Muscle of leg (tissue), 16 donors: ENCODE measurements around the gene TGFBR2. TPM values are rescaled to one million over a fixed set of nuclear protein-coding genes. Genes with fewer than 3 reads are reported as not detected.

Experiments
- DNase-seq: peaks from one replicate; pipeline ENCODE4 v3.0.0; 2013
- H3K27ac ChIP-seq: one replicate; pipeline ENCODE4 v1.5.1; 2013; ENCODE audit warnings: mild to moderate bottlenecking, low read length, control low read depth
- H3K27me3 ChIP-seq: one replicate; pipeline ENCODE4 v1.6.1; 2013; ENCODE audit warnings: low read length; ENCODE audit not compliant: control insufficient read depth, insufficient read depth
- H3K36me3 ChIP-seq: one replicate; pipeline ENCODE4 v1.6.1; 2013; ENCODE audit warnings: low read length; ENCODE audit not compliant: control insufficient read depth, insufficient read depth
- H3K4me1 ChIP-seq: one replicate; pipeline ENCODE4 v1.6.1; 2013; ENCODE audit warnings: low read length; ENCODE audit not compliant: control insufficient read depth, insufficient read depth
- H3K4me3 ChIP-seq: one replicate; pipeline ENCODE4 v1.5.1; 2013; ENCODE audit warnings: low read length, control low read depth
- H3K9me3 ChIP-seq: replicated peaks from 2 replicates; pipeline ENCODE4 v1.6.1; 2013; ENCODE audit warnings: low read depth, low read length; ENCODE audit not compliant: control insufficient read depth
- WGBS: methylation state at CpG from one replicate; pipeline ENCODE4 v1.1.5; 2013; ENCODE audit warnings: missing lambda C conversion rate; ENCODE audit not compliant: insufficient coverage; 5-methylcytosine and 5-hydroxymethylcytosine counted together
- long read RNA-seq, 11 donors: transcript quantifications; one replicate each; lab custom pipeline, GENCODE V29; 2026
- polyA plus RNA-seq, 8 donors: library from polyadenylated mRNA; unstranded; fragments of 120-200 nt; gene quantifications; one replicate each; pipeline versions ENCODE4 v1.2.1 to v1.2.3, GENCODE V29; 2013; ENCODE audit warnings: inconsistent platforms in 1 of 8, low replicate concordance in 1 of 8; ENCODE audit not compliant: insufficient read length in 8 of 8, insufficient read depth in 1 of 8
- total RNA-seq: library from RNA; stranded (reverse); fragments of 120-200 nt; gene quantifications from one replicate; pipeline ENCODE4 v1.2.4, GENCODE V29; 2013

TGFBR2 gene
- total RNA-seq (47.7 TPM), polyA plus RNA-seq (100 to 1,000 TPM in 1 of 8 donors, 10 to 100 TPM in 7; 49.3 to 110 (median 69.3) TPM)
- long read RNA-seq, donor 1, full-length matches to known transcripts: 8 of 8 reads
- long read RNA-seq, donor 1, partial matches to known transcripts: 0 of 8 reads
- long read RNA-seq, donor 1, other reads (novel, unspliced or antisense): 0 of 8 reads
- long read RNA-seq, donor 2, full-length matches to known transcripts: 3 of 3 reads
- long read RNA-seq, donor 2, partial matches to known transcripts: 0 of 3 reads
- long read RNA-seq, donor 2, other reads (novel, unspliced or antisense): 0 of 3 reads
- long read RNA-seq, donor 3, full-length matches to known transcripts: 18 of 18 reads
- long read RNA-seq, donor 3, partial matches to known transcripts: 0 of 18 reads
- long read RNA-seq, donor 3, other reads (novel, unspliced or antisense): 0 of 18 reads
- long read RNA-seq, donor 4, full-length matches to known transcripts: 13 of 41 reads
- long read RNA-seq, donor 4, partial matches to known transcripts: 28 of 41 reads
- long read RNA-seq, donor 4, other reads (novel, unspliced or antisense): 0 of 41 reads
- long read RNA-seq, donor 5, full-length matches to known transcripts: 41 of 101 reads
- long read RNA-seq, donor 5, partial matches to known transcripts: 60 of 101 reads
- long read RNA-seq, donor 5, other reads (novel, unspliced or antisense): 0 of 101 reads
- long read RNA-seq, donor 6, full-length matches to known transcripts: 19 of 24 reads
- long read RNA-seq, donor 6, partial matches to known transcripts: 5 of 24 reads
- long read RNA-seq, donor 6, other reads (novel, unspliced or antisense): 0 of 24 reads
- long read RNA-seq, donor 7, full-length matches to known transcripts: 23 of 29 reads
- long read RNA-seq, donor 7, partial matches to known transcripts: 6 of 29 reads
- long read RNA-seq, donor 7, other reads (novel, unspliced or antisense): 0 of 29 reads
- long read RNA-seq, donor 8, full-length matches to known transcripts: 9 of 9 reads
- long read RNA-seq, donor 8, partial matches to known transcripts: 0 of 9 reads
- long read RNA-seq, donor 8, other reads (novel, unspliced or antisense): 0 of 9 reads
- long read RNA-seq, donor 9, full-length matches to known transcripts: 20 of 20 reads
- long read RNA-seq, donor 9, partial matches to known transcripts: 0 of 20 reads
- long read RNA-seq, donor 9, other reads (novel, unspliced or antisense): 0 of 20 reads
- long read RNA-seq, donor 10, full-length matches to known transcripts: 24 of 58 reads
- long read RNA-seq, donor 10, partial matches to known transcripts: 34 of 58 reads
- long read RNA-seq, donor 10, other reads (novel, unspliced or antisense): 0 of 58 reads
- long read RNA-seq, donor 11, full-length matches to known transcripts: 21 of 21 reads
- long read RNA-seq, donor 11, partial matches to known transcripts: 0 of 21 reads
- long read RNA-seq, donor 11, other reads (novel, unspliced or antisense): 0 of 21 reads

DNA sequence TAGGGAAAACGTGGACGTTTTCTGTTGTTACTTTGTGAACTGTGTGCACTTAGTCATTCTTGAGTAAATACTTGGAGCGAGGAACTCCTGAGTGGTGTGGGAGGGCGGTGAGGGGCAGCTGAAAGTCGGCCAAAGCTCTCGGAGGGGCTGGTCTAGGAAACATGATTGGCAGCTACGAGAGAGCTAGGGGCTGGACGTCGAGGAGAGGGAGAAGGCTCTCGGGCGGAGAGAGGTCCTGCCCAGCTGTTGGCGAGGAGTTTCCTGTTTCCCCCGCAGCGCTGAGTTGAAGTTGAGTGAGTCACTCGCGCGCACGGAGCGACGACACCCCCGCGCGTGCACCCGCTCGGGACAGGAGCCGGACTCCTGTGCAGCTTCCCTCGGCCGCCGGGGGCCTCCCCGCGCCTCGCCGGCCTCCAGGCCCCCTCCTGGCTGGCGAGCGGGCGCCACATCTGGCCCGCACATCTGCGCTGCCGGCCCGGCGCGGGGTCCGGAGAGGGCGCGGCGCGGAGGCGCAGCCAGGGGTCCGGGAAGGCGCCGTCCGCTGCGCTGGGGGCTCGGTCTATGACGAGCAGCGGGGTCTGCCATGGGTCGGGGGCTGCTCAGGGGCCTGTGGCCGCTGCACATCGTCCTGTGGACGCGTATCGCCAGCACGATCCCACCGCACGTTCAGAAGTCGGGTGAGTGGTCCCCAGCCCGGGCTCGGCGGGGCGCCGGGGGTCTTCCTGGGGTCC lies at the start of gene TGFBR2:
TSS of gene TGFBR2 (plus strand) at position 301 of the 731 bp plus-strand sequence. CDS start at position 584, 283 bp downstream.
- Histone ChIP-seq H3K27ac (peak within 1 kb of the TSS; percentile 95), H3K27me3 (no peaks in the 10 kb centered on the region), H3K4me1 (peaks cover 3% of the 10 kb centered on the region), H3K4me3 (peak within 1 kb of the TSS; percentile 92), H3K36me3 (no peaks in the 10 kb centered on the region), H3K9me3 (no peaks in the 10 kb centered on the region)
- DNase-seq: peak; percentile 97
- WGBS: under 1% methylated on average over 71 of the region's 71 CpGs

DNA sequence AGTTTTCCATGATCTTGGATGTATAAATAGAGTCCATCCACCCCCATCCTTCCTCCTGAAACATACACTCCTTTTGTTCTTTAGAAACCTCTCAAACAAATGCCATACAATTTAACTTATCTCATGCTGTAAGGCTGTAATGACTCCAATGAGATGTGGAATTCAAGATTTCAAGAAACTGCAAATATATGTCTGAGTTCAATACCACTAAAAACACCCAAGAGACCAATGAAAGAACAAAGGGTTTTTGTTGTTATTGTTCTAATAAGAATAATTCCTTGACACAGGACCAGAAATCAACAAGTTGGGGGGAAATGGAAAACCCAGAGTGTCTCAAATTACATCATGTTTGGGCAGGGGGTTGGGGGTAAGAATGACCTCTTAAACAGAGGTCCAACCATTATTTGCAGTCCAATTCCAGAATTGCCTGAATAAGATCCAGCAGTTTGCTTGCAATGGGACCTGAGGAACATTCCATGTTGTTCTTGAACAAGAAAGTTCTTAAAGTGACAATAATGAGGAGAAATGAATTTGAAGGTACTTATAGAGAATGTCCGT lies 48.6 kb upstream of the TGFBR2 start:
- Histone ChIP-seq H3K9me3 (no peaks in the 10 kb centered on the region), H3K27ac (no peak overlapping the region), H3K4me3 (no peak overlapping the region), H3K4me1 (no peaks in the 10 kb centered on the region), H3K36me3 (no peaks in the 10 kb centered on the region), H3K27me3 (no peaks in the 10 kb centered on the region)
- WGBS: no CpG with 5 or more reads among the region's 1 CpG
- peak; percentile 22 for DNase-seq

DNA sequence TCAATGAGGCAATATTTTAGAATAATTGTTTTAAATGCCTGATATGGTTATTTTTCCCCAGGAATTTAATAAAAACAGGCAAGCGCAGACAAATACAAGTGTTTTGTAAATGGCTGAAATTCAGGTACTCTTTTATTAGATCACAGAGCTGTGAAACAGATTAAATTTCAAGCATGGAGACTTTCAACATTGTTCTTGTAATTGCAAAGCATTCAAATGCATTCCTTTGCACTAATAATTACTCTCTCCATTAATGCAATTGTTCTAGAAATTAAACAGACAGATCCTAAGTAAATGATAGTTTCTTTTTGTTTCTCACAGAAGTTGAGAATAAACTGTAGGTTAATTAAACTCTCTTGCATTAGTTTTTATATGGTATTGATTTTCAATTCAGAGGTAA lies 42.4 kb upstream of the TGFBR2 start:
- WGBS: no CpG with 5 or more reads among the region's 1 CpG
- Histone ChIP-seq H3K27ac (no peak overlapping the region), H3K4me1 (no peaks in the 10 kb centered on the region), H3K9me3 (no peaks in the 10 kb centered on the region), H3K4me3 (no peak overlapping the region), H3K27me3 (no peaks in the 10 kb centered on the region), H3K36me3 (no peaks in the 10 kb centered on the region)
- DNase-seq: no peak

DNA sequence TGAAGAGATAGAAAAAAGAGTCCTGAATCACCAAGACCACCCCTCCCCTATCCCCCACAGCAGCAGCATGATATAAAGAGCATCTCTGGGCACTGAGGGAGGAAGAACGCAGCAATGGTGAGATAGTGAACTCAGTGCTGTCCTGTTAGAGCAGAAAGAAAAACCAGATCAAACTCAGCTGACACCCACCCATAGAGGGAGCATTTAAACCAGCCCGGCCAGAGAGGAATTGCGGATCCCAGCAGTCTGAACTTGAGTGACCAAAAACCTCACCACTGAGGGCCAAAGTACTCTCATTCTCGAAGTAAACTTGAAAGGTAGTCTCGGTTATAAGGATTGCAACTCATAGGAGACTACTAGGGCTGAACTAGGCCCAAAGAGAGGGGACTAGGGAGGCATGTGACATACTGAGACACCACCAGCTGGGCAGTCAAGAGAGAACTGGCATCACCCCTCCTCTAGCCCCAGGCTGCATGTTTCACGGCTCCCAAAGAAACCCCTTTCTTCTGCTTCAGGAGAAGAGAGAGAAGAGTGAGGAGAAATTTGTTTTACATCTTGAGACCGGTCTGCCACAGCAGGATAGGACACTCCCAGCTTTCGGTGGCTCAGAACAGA lies 39.2 kb upstream of the TGFBR2 start:
- DNase-seq: no peak
- Histone ChIP-seq H3K9me3 (no peaks in the 10 kb centered on the region), H3K4me3 (no peak overlapping the region), H3K36me3 (no peaks in the 10 kb centered on the region), H3K27ac (no peak overlapping the region), H3K27me3 (no peaks in the 10 kb centered on the region), H3K4me1 (no peaks in the 10 kb centered on the region)
- 84% methylated on average over 3 of the region's 8 CpGs for WGBS

DNA sequence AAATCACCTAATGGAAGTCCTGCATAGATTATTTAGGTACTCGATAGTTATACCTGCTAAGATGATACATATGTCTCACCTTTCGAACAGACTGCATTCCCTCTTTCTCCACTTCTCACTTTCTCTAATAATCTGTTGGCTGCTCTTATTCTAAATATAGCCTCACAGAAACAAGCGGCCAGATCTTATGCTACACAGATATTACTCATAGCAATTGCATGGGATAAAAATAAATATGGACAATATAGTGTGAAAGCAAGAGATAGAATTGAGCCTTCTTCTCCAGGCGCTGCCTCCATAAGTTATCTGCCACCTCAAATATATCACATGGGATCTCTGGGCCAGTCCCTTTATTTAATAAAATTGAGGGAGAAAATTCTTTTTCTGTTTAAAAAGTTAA lies 29.5 kb upstream of the TGFBR2 start:
- WGBS: no CpG with 5 or more reads among the region's 4 CpGs
- Histone ChIP-seq H3K9me3 (no peaks in the 10 kb centered on the region), H3K27ac (no peak overlapping the region), H3K27me3 (no peaks in the 10 kb centered on the region), H3K4me1 (no peaks in the 10 kb centered on the region), H3K4me3 (no peak overlapping the region), H3K36me3 (no peaks in the 10 kb centered on the region)
- DNase-seq: no peak

DNA sequence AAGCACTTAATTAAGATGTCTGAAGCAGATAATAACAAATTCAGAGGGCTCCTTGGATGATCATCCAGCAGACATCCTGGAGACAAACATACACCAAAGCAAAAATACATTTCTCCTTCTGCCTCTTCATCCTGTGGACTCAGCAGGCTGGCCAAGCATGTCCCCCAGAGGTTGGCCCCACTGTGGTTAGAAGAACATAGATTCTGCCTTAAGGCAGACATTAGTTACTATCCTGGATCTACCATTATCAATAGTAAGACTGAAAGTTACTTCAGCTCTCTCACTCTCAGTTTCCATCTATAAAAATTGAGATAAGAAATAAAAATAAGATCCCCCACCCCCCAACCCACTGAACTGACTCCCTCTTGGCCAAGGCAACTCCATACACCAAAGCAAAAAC lies 28.6 kb upstream of the TGFBR2 start:
- no peak for DNase-seq
- no peak overlapping the region for H3K27ac ChIP-seq
- no peaks in the 10 kb centered on the region for H3K4me1 ChIP-seq
- H3K4me3 ChIP-seq: no peak overlapping the region
- no peaks in the 10 kb centered on the region for H3K27me3 ChIP-seq
- no peaks in the 10 kb centered on the region for H3K9me3 ChIP-seq
- H3K36me3 ChIP-seq: no peaks in the 10 kb centered on the region

DNA sequence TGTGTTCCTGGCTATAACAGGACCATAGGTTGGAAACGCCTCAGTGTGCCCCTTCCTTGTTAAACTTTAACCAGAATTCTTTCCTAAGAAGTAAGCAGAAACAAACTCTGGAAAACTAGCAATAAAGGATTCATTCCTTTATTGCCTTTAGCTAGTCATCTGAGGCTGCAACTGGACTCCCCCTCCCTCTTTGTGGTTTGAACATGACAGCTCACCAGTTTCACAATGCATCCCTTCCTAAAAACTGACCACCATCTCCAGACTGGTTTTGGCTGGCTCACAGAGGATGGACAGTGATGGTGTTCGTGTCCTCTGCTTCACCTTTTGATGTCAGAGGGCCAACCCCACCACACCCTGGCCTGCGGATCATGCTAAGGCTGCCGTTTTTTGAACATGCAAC lies 27.9 kb upstream of the TGFBR2 start:
- H3K36me3 ChIP-seq: no peaks in the 10 kb centered on the region
- no peak overlapping the region for H3K4me3 ChIP-seq
- no peaks in the 10 kb centered on the region for H3K4me1 ChIP-seq
- 64% methylated on average over 3 of the region's 4 CpGs for WGBS
- peak; percentile 23 for DNase-seq
- H3K9me3 ChIP-seq: no peaks in the 10 kb centered on the region
- no peaks in the 10 kb centered on the region for H3K27me3 ChIP-seq
- H3K27ac ChIP-seq: no peak overlapping the region

DNA sequence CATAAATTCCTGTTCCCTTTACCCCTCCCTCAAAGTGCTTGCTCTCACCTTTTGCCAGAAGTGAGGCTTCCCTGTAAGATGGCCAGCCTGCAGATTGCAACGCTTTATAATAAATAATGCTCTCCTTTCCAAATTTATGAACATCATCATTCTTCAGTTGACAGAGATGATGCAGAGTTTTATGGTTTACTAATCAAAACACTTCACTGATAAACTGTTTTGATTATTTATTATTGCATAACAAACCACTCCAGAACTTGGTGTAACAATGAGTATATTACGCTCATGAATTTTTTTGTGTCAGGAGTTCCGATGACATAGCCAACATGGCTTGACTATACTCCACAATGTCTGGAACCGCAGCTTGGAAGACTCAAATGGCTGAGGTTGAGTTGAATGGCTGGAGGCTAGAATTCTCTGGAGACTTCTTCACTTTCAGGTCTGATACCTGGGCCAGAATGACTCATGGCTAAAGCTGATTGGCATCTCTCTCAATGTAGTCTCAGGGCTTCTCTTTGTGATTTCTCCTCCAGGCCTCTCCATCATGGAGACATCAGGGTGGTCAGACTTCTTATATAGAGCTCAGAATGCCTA lies 27.3 kb upstream of the TGFBR2 start:
- WGBS: no CpG with 5 or more reads among the region's 4 CpGs

More for the DNA sequence above, 27.3 kb upstream of the TGFBR2 start:
- Histone ChIP-seq H3K4me1 (no peaks in the 10 kb centered on the region), H3K27me3 (no peaks in the 10 kb centered on the region), H3K27ac (no peak overlapping the region), H3K36me3 (no peaks in the 10 kb centered on the region), H3K9me3 (no peaks in the 10 kb centered on the region), H3K4me3 (no peak overlapping the region)
- no peak for DNase-seq
